HEK293 (cell line): ENCODE data around the gene SDCBP2.

Experiments used
- CTCF ChIA-PET: fragments of 350-600 bp; formaldehyde crosslinking; extraction: SDS; loops from one replicate; lab custom pipeline; 2021; ENCODE audit warnings: antibody characterized with exemption; lab: Yijun Ruan, JAX
- POLR2A ChIA-PET: fragments of 300-600 bp; formaldehyde crosslinking; extraction: SDS; loops from one replicate; lab custom pipeline; 2020; ENCODE audit warnings: antibody characterized with exemption, inconsistent platforms; lab: Yijun Ruan, JAX
- H3K27ac ChIP-seq: fragments of 200-500 bp; sonication (Bioruptor generic); 2 replicates; pipeline ENCODE4 v1.5.1; 2014; ENCODE audit warnings: low read depth, low read length, control low read depth, inconsistent platforms; ENCODE audit errors: extremely low read depth
- H3K36me3 ChIP-seq, 2 experiments: fragments of 200-500 bp in 1 of 2; sonication (Bioruptor generic) in 1 of 2; 1 replicate in 1 of 2; 2 replicates in 1 of 2; pipeline ENCODE4 v1.5.1; 2014 to 2017; ENCODE audit warnings: inconsistent platforms in 2 of 2, low read length in 2 of 2; ENCODE audit not compliant: control insufficient read depth in 2 of 2, insufficient read depth in 1 of 2
- H3K4me1 ChIP-seq: fragments of 200-500 bp; sonication (Bioruptor generic); 2 replicates; pipeline ENCODE4 v1.5.1; 2014; ENCODE audit warnings: mild to moderate bottlenecking, low read length, inconsistent platforms; ENCODE audit not compliant: control insufficient read depth, insufficient read depth
- H3K4me3 ChIP-seq: 2 replicates; pipeline ENCODE4 v1.5.1; 2011; ENCODE audit warnings: low read depth, mild to moderate bottlenecking, control low read depth, low read length, moderate library complexity
- H3K9me3 ChIP-seq: fragments of 200-500 bp; sonication (Bioruptor generic); 2 replicates; pipeline ENCODE4 v1.5.1; 2014; ENCODE audit warnings: low read depth, low read length, inconsistent platforms; ENCODE audit not compliant: control insufficient read depth, insufficient read depth
- HOXA7 ChIP-seq: sonication (generic); formaldehyde crosslinking; IDR thresholded peaks from 2 replicates; pipeline ENCODE4 v1.8.1; 2022; ENCODE audit warnings: missing genetic modification reagents, borderline replicate concordance
- KLF16 ChIP-seq: fragments of 450-650 bp; formaldehyde crosslinking; IDR thresholded peaks from 2 replicates; pipeline ENCODE4 v1.5.1; 2017; ENCODE audit warnings: missing biosample characterization, missing genetic modification characterization
- OVOL3 ChIP-seq: fragments of 450-650 bp; formaldehyde crosslinking; IDR thresholded peaks from 2 replicates; pipeline ENCODE4 v1.5.1; 2016; ENCODE audit warnings: missing biosample characterization, missing genetic modification characterization
- PATZ1 ChIP-seq: fragments of 450-650 bp; formaldehyde crosslinking; IDR thresholded peaks from 2 replicates; pipeline ENCODE4 v1.5.1; 2016; ENCODE audit warnings: missing biosample characterization, missing genetic modification characterization
- RBAK ChIP-seq: fragments of 450-650 bp; formaldehyde crosslinking; IDR thresholded peaks from 2 replicates; pipeline ENCODE4 v1.5.1; 2016; ENCODE audit warnings: missing biosample characterization, missing genetic modification characterization
- REPIN1 ChIP-seq: fragments of 450-650 bp; formaldehyde crosslinking; IDR thresholded peaks from 2 replicates; pipeline ENCODE4 v1.5.1; 2017; ENCODE audit warnings: missing biosample characterization, missing genetic modification characterization, low read depth
- SETDB1 ChIP-seq: IDR thresholded peaks from one replicate; pipeline ENCODE4 v1.6.1; 2017; ENCODE audit warnings: mild to moderate bottlenecking, low read length, moderate library complexity, mixed read lengths; ENCODE audit not compliant: insufficient read length
- YY1 ChIP-seq: fragments of 450-650 bp; formaldehyde crosslinking; IDR thresholded peaks from 2 replicates; pipeline ENCODE4 v1.5.1; 2018; ENCODE audit warnings: missing biosample characterization, missing genetic modification characterization
- ZNF148 ChIP-seq: fragments of 450-650 bp; formaldehyde crosslinking; IDR thresholded peaks from 2 replicates; pipeline ENCODE4 v1.5.0; 2017; ENCODE audit warnings: missing biosample characterization, missing genetic modification characterization, borderline replicate concordance
- ZNF19 ChIP-seq: fragments of 450-650 bp; formaldehyde crosslinking; IDR thresholded peaks from 2 replicates; pipeline ENCODE4; 2016; ENCODE audit warnings: missing biosample characterization, missing genetic modification characterization, low read depth
- ZNF202 ChIP-seq: fragments of 450-650 bp; formaldehyde crosslinking; IDR thresholded peaks from 2 replicates; pipeline ENCODE4 v1.5.1; 2016; ENCODE audit warnings: missing biosample characterization, missing genetic modification characterization, borderline replicate concordance
- ZNF214 ChIP-seq: fragments of 450-650 bp; formaldehyde crosslinking; IDR thresholded peaks from 2 replicates; pipeline ENCODE4 v1.5.1; 2017; ENCODE audit warnings: missing biosample characterization, mild to moderate bottlenecking, missing genetic modification characterization, borderline replicate concordance
- ZNF221 ChIP-seq: fragments of 450-650 bp; formaldehyde crosslinking; IDR thresholded peaks from 2 replicates; pipeline ENCODE4 v1.5.1; 2017; ENCODE audit warnings: missing biosample characterization, missing genetic modification characterization, borderline replicate concordance
- ZNF266 ChIP-seq: fragments of 450-650 bp; formaldehyde crosslinking; IDR thresholded peaks from 2 replicates; pipeline ENCODE4 v1.5.1; 2016; ENCODE audit warnings: missing biosample characterization, missing genetic modification characterization, low read depth
- ZNF335 ChIP-seq: fragments of 450-650 bp; formaldehyde crosslinking; conservative IDR thresholded peaks from 2 replicates; pipeline ENCODE4 v1.5.1; 2016; ENCODE audit warnings: missing biosample characterization, missing genetic modification characterization
- ZNF596 ChIP-seq: fragments of 450-650 bp; IDR thresholded peaks from 2 replicates; pipeline ENCODE4 v1.5.0; 2018; ENCODE audit warnings: missing biosample characterization, mild to moderate bottlenecking, missing genetic modification characterization, moderate library complexity
- ZSCAN5A ChIP-seq: fragments of 450-650 bp; formaldehyde crosslinking; IDR thresholded peaks from 2 replicates; pipeline ENCODE4 v1.5.1; 2016; ENCODE audit warnings: missing biosample characterization, missing genetic modification characterization
- TF ChIP-seq, protein P1 (sequence below): fragments of 450-650 bp; formaldehyde crosslinking; IDR thresholded peaks from 2 replicates; pipeline ENCODE4 v1.5.1; 2016; ENCODE audit warnings: missing biosample characterization, missing genetic modification characterization, low read depth
- TF ChIP-seq, protein P2 (sequence below): fragments of 450-650 bp; formaldehyde crosslinking; IDR thresholded peaks from 2 replicates; pipeline ENCODE4 v1.5.1; 2016; ENCODE audit warnings: missing biosample characterization, missing genetic modification characterization
- TF ChIP-seq, protein P3 (sequence below): fragments of 450-650 bp; formaldehyde crosslinking; IDR thresholded peaks from 2 replicates; pipeline ENCODE4 v1.5.1; 2016; ENCODE audit warnings: missing biosample characterization, missing genetic modification characterization

The SDCBP2 gene

DNA sequence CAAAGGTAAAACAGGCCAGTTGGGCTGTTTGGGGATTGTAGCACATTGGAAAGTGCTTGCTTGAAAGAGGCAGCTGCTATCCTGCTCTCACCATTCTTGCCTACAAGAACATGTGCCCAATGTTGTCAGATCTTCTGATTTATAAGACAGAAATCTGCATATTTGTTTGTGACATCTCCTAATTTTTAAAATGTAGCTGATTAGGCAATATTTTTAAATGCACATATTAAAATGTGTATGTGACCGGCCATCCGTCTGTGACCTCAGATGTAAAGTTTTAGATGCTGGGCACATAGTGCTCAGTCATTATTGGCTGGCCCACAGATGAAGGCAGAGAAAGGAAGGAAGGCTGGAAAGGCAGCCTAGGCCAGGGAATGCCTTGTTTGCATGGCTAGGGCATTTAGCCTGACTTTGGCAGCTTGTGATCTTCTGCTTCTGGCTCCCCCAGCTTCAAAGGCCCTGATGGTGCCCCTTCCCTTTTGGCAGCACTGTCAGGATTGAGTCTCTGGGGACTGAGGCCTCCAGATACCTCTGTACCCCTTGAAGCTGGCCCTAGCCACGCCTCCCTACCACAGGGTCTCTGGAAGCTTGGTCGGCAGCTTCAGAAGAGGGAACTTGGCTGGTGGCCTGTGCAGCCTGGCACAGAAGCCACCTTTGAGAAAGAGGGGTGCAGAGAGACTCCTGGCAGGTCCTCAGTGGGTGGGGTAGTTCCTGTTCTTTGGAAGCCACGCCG, 56.4 kb downstream of the SDCBP2 start:
- Histone ChIP-seq H3K4me3 (no peak overlapping the region), H3K4me1 (no peaks in the 10 kb centered on the region), H3K27ac (no peak overlapping the region), H3K9me3 (no peaks in the 10 kb centered on the region), H3K36me3 (peaks cover 0 to 23% of the 10 kb centered on the region in 2 experiments; a peak in 1 of 3 replicates)
- ChIA-PET POLR2A (interaction anchor here (0.5 kb wide), 1 partner anchor 62 kb away, joined by 3 read pairs; no protein-coding TSS in a partner anchor), CTCF (interaction anchor here (1.0 kb wide), 1 partner anchor 198 kb away, joined by 3 read pairs; no protein-coding TSS in a partner anchor)
- TF ChIP-seq ZNF19: no peak
- TF ChIP-seq, protein P1, sequence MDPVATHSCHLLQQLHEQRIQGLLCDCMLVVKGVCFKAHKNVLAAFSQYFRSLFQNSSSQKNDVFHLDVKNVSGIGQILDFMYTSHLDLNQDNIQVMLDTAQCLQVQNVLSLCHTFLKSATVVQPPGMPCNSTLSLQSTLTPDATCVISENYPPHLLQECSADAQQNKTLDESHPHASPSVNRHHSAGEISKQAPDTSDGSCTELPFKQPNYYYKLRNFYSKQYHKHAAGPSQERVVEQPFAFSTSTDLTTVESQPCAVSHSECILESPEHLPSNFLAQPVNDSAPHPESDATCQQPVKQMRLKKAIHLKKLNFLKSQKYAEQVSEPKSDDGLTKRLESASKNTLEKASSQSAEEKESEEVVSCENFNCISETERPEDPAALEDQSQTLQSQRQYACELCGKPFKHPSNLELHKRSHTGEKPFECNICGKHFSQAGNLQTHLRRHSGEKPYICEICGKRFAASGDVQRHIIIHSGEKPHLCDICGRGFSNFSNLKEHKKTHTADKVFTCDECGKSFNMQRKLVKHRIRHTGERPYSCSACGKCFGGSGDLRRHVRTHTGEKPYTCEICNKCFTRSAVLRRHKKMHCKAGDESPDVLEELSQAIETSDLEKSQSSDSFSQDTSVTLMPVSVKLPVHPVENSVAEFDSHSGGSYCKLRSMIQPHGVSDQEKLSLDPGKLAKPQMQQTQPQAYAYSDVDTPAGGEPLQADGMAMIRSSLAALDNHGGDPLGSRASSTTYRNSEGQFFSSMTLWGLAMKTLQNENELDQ (tag by site-specific recombination): no peak
- TF ChIP-seq REPIN1: no peak
- no peak for TF ChIP-seq ZNF221 (tag by site-specific recombination)
- no peak for TF ChIP-seq SETDB1
- TF ChIP-seq, protein P2, sequence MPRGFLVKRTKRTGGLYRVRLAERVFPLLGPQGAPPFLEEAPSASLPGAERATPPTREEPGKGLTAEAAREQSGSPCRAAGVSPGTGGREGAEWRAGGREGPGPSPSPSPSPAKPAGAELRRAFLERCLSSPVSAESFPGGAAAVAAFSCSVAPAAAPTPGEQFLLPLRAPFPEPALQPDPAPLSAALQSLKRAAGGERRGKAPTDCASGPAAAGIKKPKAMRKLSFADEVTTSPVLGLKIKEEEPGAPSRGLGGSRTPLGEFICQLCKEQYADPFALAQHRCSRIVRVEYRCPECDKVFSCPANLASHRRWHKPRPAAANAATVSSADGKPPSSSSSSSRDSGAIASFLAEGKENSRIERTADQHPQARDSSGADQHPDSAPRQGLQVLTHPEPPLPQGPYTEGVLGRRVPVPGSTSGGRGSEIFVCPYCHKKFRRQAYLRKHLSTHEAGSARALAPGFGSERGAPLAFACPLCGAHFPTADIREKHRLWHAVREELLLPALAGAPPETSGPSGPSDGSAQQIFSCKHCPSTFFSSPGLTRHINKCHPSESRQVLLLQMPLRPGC (tag by site-specific recombination): no peak
- TF ChIP-seq ZSCAN5A (tag by site-specific recombination): no peak
- TF ChIP-seq PATZ1 (tag by site-specific recombination): no peak
- no peak for TF ChIP-seq OVOL3 (tag by site-specific recombination)
- no peak for TF ChIP-seq RBAK (tag by site-specific recombination)
- no peak for TF ChIP-seq YY1 (tag by site-specific recombination)
- no peak for TF ChIP-seq ZNF266 (tag by site-specific recombination)

GRCh38 chr20:1269850-1270249, 59.1 kb downstream of the SDCBP2 start:
- ChIA-PET POLR2A (interaction anchor here (0.6 kb wide), 1 partner anchor 1258 kb away, joined by 6 read pairs; no protein-coding TSS in a partner anchor), CTCF (interaction anchor here (0.6 kb wide), 1 partner anchor 197 kb away, joined by 3 read pairs; the partner anchor contains the start of gene NSFL1C)
- Histone ChIP-seq H3K9me3 (no peaks in the 10 kb centered on the region), H3K27ac (no peak overlapping the region), H3K36me3 (peaks cover 0 to 23% of the 10 kb centered on the region in 2 experiments; a peak in 1 of 3 replicates), H3K4me1 (peaks cover 7% of the 10 kb centered on the region), H3K4me3 (no peak overlapping the region)
- TF ChIP-seq ZNF202 (no peak), ZNF335 (tag by site-specific recombination) (no peak), KLF16 (tag by site-specific recombination) (no peak), ZNF214 (no peak), HOXA7 (CRISPR knock-in tag) (no peak), ZNF596 (tag by site-specific recombination) (no peak), ZNF148 (tag by site-specific recombination) (no peak)
- TF ChIP-seq, protein P3, sequence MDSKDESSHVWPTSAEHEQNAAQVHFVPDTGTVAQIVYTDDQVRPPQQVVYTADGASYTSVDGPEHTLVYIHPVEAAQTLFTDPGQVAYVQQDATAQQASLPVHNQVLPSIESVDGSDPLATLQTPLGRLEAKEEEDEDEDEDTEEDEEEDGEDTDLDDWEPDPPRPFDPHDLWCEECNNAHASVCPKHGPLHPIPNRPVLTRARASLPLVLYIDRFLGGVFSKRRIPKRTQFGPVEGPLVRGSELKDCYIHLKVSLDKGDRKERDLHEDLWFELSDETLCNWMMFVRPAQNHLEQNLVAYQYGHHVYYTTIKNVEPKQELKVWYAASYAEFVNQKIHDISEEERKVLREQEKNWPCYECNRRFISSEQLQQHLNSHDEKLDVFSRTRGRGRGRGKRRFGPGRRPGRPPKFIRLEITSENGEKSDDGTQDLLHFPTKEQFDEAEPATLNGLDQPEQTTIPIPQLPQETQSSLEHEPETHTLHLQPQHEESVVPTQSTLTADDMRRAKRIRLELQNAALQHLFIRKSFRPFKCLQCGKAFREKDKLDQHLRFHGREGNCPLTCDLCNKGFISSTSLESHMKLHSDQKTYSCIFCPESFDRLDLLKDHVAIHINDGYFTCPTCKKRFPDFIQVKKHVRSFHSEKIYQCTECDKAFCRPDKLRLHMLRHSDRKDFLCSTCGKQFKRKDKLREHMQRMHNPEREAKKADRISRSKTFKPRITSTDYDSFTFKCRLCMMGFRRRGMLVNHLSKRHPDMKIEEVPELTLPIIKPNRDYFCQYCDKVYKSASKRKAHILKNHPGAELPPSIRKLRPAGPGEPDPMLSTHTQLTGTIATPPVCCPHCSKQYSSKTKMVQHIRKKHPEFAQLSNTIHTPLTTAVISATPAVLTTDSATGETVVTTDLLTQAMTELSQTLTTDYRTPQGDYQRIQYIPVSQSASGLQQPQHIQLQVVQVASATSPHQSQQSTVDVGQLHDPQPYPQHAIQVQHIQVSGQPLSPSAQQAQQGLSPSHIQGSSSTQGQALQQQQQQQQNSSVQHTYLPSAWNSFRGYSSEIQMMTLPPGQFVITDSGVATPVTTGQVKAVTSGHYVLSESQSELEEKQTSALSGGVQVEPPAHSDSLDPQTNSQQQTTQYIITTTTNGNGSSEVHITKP (tag by site-specific recombination): no peak
